ENCODE measurements around the gene ATXN2L.

The ATXN2L gene

DNA sequence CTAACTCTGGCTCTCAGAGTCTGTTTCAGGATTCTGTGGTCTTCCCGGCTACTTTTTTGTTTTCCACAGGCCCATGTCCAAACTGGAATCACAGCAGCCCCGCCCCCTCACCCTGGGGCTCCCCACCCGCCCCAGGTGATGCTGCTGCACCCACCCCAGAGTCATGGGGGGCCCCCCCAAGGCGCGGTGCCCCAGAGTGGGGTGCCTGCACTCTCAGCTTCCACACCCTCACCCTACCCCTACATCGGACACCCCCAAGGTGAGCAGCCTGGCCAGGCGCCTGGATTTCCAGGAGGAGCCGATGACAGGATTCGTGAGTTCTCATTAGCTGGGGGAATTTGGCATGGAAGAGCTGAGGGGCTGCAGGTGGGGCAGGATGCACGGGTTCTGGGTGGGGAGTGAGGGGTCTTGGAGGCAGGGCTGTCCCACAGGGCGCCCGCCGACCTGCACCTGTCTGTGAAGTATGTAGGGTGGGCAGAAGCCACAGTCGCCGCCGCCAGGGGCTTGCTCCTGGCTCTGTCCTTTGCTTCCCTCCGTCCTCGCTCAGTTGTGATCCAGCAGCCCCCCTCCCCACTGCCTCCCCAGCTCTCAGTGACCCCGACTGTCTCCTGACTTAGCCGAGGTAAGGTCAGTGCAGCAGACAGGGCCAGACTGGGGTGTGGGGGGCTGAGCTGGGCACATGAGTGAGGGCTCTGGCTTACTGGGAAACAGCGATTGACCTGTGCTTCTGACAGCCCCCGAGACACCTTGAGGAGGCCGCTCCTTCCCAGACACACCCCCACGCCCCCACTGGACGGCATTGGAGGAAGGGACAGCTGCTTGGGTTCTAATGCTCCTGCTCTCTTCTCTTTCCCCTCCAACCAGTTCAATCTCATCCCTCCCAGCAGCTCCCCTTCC is 13.3 kb downstream of the ATXN2L start:
- no peak for DNase-seq (ENCODE audit: low read depth in 3 of 3, low spot score in 1 of 3)

DNA sequence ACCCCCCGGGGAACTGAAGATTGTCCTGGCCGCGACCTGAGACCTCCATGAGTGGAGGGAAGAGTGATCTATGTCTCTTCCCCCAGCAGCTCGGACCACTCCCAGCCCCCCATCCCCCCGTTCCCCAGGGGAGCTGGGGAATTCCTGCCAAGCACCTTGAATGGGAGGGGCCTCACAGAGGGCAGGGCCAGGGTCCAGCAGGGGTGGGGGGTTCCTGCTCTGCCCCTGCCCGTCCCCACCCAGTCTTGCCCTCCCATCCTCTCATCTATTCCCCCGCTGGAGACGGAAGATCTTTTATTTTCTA is 13.9 kb downstream of the ATXN2L start:
- no peak for DNase-seq (ENCODE audit: low read depth in 3 of 3, low spot score in 1 of 3)

DNA sequence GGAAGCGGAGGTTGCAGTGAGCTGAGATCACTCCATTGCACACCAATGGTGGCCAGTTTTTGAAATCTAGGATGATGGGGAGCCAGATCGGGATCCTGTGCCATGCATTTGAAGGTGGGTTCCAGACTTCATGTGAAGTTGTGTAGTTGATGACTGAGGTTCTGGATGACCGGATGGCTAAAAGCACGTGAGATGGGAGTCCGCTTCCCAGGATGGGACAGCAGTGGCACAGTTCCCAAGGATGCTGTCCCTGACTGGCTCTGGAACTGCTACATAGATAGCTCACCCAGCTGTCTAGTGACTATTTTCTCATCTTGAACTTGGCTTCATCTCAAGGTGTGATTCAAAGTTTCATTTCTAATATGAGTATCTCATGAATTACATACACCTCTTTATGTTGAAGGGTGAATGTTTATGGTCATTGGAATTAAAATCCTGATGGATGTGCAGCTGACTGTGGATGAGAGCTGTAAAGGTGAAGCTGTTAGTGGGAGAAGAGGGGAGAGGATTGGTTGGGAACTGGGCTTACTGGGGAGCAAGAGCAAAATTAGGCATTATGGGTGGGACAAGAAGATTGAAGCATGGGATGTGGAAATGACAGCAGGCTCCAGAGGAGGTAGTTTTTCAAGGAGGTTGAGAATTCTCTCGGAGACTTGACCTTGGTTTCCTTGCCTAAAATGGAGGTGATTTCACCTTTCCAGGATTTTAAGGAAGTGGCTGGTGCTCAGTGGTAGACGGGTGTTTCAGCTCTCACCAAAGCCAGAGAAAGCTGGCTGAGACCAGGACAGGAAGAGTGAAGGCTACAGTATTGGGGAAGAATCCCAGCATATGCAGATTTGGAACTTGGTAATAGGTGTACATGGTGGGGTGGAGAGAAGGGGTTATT is 15.1 kb downstream of the ATXN2L start:
- DNase-seq (ENCODE audit: low read depth in 3 of 3, low spot score in 1 of 3) = no peak

DNA sequence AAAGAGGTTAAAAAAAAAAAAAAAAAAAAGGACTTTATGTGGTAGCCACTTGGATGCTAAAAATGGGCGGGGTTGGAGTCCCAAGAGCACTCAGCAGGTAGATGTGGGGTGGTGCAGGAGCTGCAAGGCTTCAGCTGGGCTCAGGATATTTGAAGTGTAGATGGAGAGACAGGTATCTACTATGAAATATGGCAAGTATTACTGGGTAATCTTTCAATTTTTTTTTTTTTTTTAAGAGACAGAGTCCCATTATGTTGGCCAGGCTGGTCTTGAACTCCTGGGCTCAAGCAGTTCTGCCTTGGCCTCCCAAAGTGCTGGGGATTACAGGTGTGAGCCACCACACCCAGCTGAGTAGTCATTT is 15.7 kb downstream of the ATXN2L start:
- DNase-seq (ENCODE audit: low read depth in 3 of 3, low spot score in 1 of 3) = no peak

GRCh38 chr16:28839004-28839639 is 16.3 kb downstream of the ATXN2L start:
- no peak for DNase-seq (ENCODE audit: low read depth in 3 of 3, low spot score in 1 of 3)

- no peak for DNase-seq (ENCODE audit: low read depth in 3 of 3, low spot score in 1 of 3)
Measured at GRCh38 chr16:28839899-28840298, 17.1 kb downstream of the ATXN2L start.

- no peak for DNase-seq (ENCODE audit: low read depth in 3 of 3, low spot score in 1 of 3)
Measured at GRCh38 chr16:28842696-28843095, 19.9 kb downstream of the ATXN2L start.

- no peak for DNase-seq (ENCODE audit: low read depth in 3 of 3, low spot score in 1 of 3)
Measured at GRCh38 chr16:28843766-28844165, 21.0 kb downstream of the ATXN2L start.

GRCh38 chr16:28844226-28844885 is 21.6 kb downstream of the ATXN2L start:
- DNase-seq (ENCODE audit: low read depth in 3 of 3, low spot score in 1 of 3) = no peak

- no peak for DNase-seq (ENCODE audit: low read depth in 3 of 3, low spot score in 1 of 3)
Measured at GRCh38 chr16:28845293-28845692, 22.5 kb downstream of the ATXN2L start.

- DNase-seq (ENCODE audit: low read depth in 3 of 3, low spot score in 1 of 3) = no peak
Measured at GRCh38 chr16:28845761-28846079, 22.9 kb downstream of the ATXN2L start.

- DNase-seq (ENCODE audit: low read depth in 3 of 3, low spot score in 1 of 3) = peak; percentile 94 to 95 (median 94)
Measured at GRCh38 chr16:28846080-28846932, 23.5 kb downstream of the ATXN2L start, which contains the start of gene TUFM. TUFM (minus strand) TSS chr16:28846348; CDS start chr16:28846269, 79 bp downstream.

DNA sequence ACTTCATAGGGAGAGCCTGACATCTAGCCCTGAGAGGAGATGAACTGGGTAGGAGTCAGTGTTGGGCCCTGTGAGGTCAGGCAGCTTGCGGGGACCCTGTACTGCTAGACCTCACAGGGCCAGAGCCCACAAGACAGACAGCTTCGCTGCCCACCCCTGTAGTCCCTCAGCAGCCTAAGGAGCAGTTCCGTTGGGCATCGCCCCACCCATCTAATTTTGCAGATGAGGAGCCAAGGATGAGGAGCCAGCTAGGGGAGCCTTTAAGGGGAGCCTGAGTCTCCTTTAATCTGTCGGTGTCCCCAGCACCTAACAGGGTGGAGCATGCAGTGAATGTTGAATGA is 24.1 kb downstream of the ATXN2L start:
- no peak for DNase-seq (ENCODE audit: low read depth in 3 of 3, low spot score in 1 of 3)

DNA sequence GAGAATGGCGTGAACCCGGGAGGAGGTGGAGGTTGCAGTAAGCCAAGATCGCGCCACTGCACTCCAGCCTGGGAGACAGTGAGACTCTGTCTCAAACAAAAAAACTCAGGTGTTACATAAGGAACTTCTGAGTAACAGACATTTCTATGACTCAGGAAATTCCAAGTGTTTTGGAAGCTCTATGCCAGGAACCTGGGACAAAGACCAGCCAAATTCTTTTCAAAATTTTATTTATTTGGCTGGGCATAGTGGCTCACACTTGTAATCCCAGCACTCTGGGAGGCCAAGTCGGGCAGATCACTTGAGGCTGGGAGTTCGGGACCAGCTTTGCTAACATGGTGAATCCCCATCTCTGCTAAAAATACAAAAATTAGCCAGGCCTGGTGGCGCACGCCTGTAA is 35.6 kb downstream of the ATXN2L start:
- no peak for DNase-seq (ENCODE audit: low read depth in 3 of 3, low spot score in 1 of 3)

- DNase-seq (ENCODE audit: low read depth in 3 of 3, low spot score in 1 of 3) = no peak
Measured at GRCh38 chr16:28859326-28859725, 36.5 kb downstream of the ATXN2L start.

GRCh38 chr16:28863929-28864793 is 41.4 kb downstream of the ATXN2L start:
- no peak for DNase-seq (ENCODE audit: low read depth in 3 of 3, low spot score in 1 of 3)

- DNase-seq (ENCODE audit: low read depth in 3 of 3, low spot score in 1 of 3) = no peak
Measured at GRCh38 chr16:28865001-28865688, 42.3 kb downstream of the ATXN2L start.

GRCh38 chr16:28865722-28866453 is 43.1 kb downstream of the ATXN2L start:
- DNase-seq (ENCODE audit: low read depth in 3 of 3, low spot score in 1 of 3) = no peak

All from stimulated activated CD4-positive, alpha-beta T cell treated with anti-CD3 and anti-CD28 coated beads, TNF-alpha, amount 100 ng/mL, for 1 hour (primary cell).